PC-3 (cell line): Measurements from ENCODE around the gene MPDZ.

Experiments used
- EZH2 ChIP-seq: fragments of 300-600 bp; sonication (generic); IDR thresholded peaks from one replicate; pipeline ENCODE4 v1.6.1; 2017; ENCODE audit warnings: antibody characterized with exemption, mild to moderate bottlenecking, low read length; ENCODE audit not compliant: unreplicated experiment
- TF ChIP-seq, protein P1 (sequence below): fragments of 300-600 bp; sonication (generic); conservative IDR thresholded peaks from 2 replicates; pipeline ENCODE4 v1.5.1; 2017; ENCODE audit warnings: antibody characterized with exemption, low read depth, mild to moderate bottlenecking, low read length

- TF ChIP-seq EZH2: no peak
- TF ChIP-seq, protein P1, sequence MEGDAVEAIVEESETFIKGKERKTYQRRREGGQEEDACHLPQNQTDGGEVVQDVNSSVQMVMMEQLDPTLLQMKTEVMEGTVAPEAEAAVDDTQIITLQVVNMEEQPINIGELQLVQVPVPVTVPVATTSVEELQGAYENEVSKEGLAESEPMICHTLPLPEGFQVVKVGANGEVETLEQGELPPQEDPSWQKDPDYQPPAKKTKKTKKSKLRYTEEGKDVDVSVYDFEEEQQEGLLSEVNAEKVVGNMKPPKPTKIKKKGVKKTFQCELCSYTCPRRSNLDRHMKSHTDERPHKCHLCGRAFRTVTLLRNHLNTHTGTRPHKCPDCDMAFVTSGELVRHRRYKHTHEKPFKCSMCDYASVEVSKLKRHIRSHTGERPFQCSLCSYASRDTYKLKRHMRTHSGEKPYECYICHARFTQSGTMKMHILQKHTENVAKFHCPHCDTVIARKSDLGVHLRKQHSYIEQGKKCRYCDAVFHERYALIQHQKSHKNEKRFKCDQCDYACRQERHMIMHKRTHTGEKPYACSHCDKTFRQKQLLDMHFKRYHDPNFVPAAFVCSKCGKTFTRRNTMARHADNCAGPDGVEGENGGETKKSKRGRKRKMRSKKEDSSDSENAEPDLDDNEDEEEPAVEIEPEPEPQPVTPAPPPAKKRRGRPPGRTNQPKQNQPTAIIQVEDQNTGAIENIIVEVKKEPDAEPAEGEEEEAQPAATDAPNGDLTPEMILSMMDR: no peak
Measured at GRCh38 chr9:13070612-13071595, 208.6 kb downstream of the MPDZ start.
